Measurements from ENCODE around the gene CCT8. TPM values are rescaled to one million over a fixed set of nuclear protein-coding genes. Genes with fewer than 3 reads are reported as not detected.
"Not testable (repeated sequence)": the region's sequence is repeated elsewhere in the genome, so short reads cannot be mapped to it uniquely, and the experiment has no call there.

CCT8 gene
- total RNA-seq, 1 donor from 2014 or later, result 176 TPM

DNA sequence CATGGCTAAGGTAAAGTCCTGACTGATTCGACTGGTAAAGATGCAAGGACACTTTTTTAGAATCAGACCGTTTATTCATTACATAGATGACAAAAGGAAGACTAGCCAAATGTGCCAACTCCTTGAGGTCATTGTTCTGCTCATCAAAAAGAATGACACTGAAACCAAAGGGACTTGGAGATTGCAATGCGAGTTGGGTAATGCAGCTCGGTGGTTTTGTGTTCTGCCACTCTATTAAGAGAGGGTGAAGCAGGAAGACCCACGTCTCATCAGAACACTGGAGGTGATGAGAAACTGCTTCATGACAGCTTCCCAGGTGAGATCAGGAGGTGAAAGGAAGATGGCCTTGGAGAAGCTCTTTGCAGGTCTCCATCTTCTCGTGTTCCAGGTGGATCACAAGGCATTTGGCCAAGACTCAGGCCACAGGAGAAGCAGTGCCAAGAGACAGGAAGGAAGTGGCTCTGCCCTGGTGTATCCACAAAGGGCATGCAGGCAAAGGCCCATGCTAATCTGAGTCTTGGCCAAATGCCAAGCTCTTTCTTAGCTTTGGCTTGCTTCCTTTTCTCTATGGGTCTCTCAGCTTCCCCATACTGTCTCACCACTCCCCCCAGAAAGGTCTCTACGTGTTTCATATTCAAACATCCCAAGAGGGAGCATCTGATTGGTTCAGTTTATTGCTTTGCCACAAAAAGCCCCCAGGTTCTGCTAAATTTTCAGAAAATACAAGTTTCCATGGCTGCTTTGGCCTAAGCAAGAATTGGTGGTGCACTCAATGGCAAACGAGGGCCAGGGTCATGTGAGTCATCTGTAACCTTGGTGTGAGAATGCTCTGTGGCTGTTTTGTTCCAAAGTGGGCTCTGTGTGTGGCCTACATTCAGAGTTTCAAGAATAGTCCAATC is 5.7 kb upstream of the CCT8 start:
- Histone ChIP-seq H3K27me3 (ENCODE audit: control insufficient read depth in 3 of 3, insufficient read depth in 3 of 3, low read length in 3 of 3) (no peaks in the 10 kb centered on the region), H3K9ac (ENCODE audit: low read depth in 1 of 3, low read length in 3 of 3) (no peak overlapping the region), H3K4me3 (ENCODE audit: low read length in 3 of 3) (no peak overlapping the region), H3K9me3 (ENCODE audit: control insufficient read depth in 3 of 3, low read length in 3 of 3) (no peaks in the 10 kb centered on the region), H3K36me3 (ENCODE audit: control insufficient read depth in 3 of 3, insufficient read depth in 3 of 3, low read length in 3 of 3) (no peaks in the 10 kb centered on the region), H3K27ac (ENCODE audit: low read depth, low read length) (no peak overlapping the region), H3K4me1 (ENCODE audit: control insufficient read depth in 3 of 3, insufficient read depth in 3 of 3, low read length in 3 of 3) (peaks cover 0 to 3% (median 3%) of the 10 kb centered on the region in 3 donors)

DNA sequence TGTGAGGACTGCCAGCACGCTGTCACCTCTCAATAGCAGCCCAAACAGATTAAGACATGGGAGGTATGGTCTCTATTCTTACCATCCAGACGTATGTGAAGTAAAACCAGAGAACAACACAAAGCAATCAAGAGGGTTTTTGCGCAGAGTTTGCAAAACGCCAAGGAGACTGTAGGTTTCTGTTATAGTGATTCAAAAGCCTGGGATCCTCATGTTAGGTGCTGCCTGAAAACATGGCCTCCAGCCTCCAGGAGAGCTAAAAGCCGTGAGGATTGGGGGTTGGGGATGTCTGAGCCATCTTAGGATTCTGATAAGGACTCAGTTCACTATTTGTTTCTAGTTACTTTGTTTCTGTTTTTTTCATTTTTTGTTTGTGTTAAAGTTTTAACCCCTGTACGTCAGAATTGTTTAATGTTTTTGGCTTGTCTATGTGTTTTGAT is 4.2 kb upstream of the CCT8 start:
- Histone ChIP-seq H3K9ac (ENCODE audit: low read depth in 1 of 3, low read length in 3 of 3) (peak overlapping the region; percentile 25 to 79 (median 71)), H3K4me1 (ENCODE audit: control insufficient read depth in 3 of 3, insufficient read depth in 3 of 3, low read length in 3 of 3) (peaks cover 0 to 9% (median 5%) of the 10 kb centered on the region in 3 donors), H3K4me3 (ENCODE audit: low read length in 3 of 3) (peak overlapping the region; percentile 54 to 68 (median 57)), H3K36me3 (ENCODE audit: control insufficient read depth in 3 of 3, insufficient read depth in 3 of 3, low read length in 3 of 3) (peaks cover 0 to 3% (median 0%) of the 10 kb centered on the region in 3 donors), H3K9me3 (ENCODE audit: control insufficient read depth in 3 of 3, low read length in 3 of 3) (no peaks in the 10 kb centered on the region), H3K27ac (ENCODE audit: low read depth, low read length) (peak overlapping the region; percentile 65), H3K27me3 (ENCODE audit: control insufficient read depth in 3 of 3, insufficient read depth in 3 of 3, low read length in 3 of 3) (no peaks in the 10 kb centered on the region)

GRCh38 chr21:29076731-29077640 is 3.5 kb upstream of the CCT8 start:
- H3K9me3 ChIP-seq (ENCODE audit: control insufficient read depth in 3 of 3, low read length in 3 of 3); H3K27me3 ChIP-seq (ENCODE audit: control insufficient read depth in 3 of 3, insufficient read depth in 3 of 3, low read length in 3 of 3); H3K36me3 ChIP-seq (ENCODE audit: control insufficient read depth in 3 of 3, insufficient read depth in 3 of 3, low read length in 3 of 3): not testable (repeated sequence)
- Histone ChIP-seq H3K9ac (ENCODE audit: low read depth in 1 of 3, low read length in 3 of 3) (peak overlapping the region; percentile 25 to 79 (median 71)), H3K4me1 (ENCODE audit: control insufficient read depth in 3 of 3, insufficient read depth in 3 of 3, low read length in 3 of 3) (peaks cover 5 to 15% (median 11%) of the 10 kb centered on the region in 3 donors), H3K4me3 (ENCODE audit: low read length in 3 of 3) (peak overlapping the region; percentile 57 to 68 (median 64)), H3K27ac (ENCODE audit: low read depth, low read length) (peak overlapping the region; percentile 65)

GRCh38 chr21:29075706-29076466 is 2.4 kb upstream of the CCT8 start:
- H3K36me3 ChIP-seq (ENCODE audit: control insufficient read depth in 3 of 3, insufficient read depth in 3 of 3, low read length in 3 of 3), result peaks cover 0 to 3% (median 0%) of the 10 kb centered on the region in 3 donors
- H3K9me3 ChIP-seq (ENCODE audit: control insufficient read depth in 3 of 3, low read length in 3 of 3), result no peaks in the 10 kb centered on the region
- H3K27me3 ChIP-seq (ENCODE audit: control insufficient read depth in 3 of 3, insufficient read depth in 3 of 3, low read length in 3 of 3), result no peaks in the 10 kb centered on the region
- peaks cover 15 to 22% (median 21%) of the 10 kb centered on the region in 3 donors for H3K4me1 ChIP-seq (ENCODE audit: control insufficient read depth in 3 of 3, insufficient read depth in 3 of 3, low read length in 3 of 3)
- no peak overlapping the region for H3K27ac ChIP-seq (ENCODE audit: low read depth, low read length)
- H3K4me3 ChIP-seq (ENCODE audit: low read length in 3 of 3), result no peak overlapping the region
- no peak overlapping the region for H3K9ac ChIP-seq (ENCODE audit: low read depth in 1 of 3, low read length in 3 of 3)

DNA sequence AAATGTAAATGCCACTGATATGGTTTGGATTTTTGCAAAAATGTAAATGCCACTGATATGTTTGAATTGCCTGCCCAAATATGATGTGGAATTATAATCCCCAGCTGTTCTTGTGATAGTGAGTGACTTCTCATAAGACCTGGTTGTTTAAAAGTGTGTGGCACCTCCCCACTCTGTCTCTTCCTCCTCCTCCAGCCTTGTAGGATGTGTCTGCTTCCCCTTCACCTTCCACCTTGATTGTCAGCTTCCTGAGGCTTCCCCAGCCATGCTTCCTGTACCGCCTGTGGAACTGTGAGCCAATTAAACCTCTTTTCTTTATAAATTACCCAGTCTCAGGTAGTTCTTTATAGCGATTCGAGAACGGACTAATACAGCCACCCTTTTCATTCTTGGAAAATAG is 1.3 kb upstream of the CCT8 start:
- no peak overlapping the region for H3K9ac ChIP-seq (ENCODE audit: low read depth in 1 of 3, low read length in 3 of 3)
- no peak overlapping the region for H3K27ac ChIP-seq (ENCODE audit: low read depth, low read length)
- H3K4me1 ChIP-seq (ENCODE audit: control insufficient read depth in 3 of 3, insufficient read depth in 3 of 3, low read length in 3 of 3), result peaks cover 15 to 21% (median 21%) of the 10 kb centered on the region in 3 donors
- H3K27me3 ChIP-seq (ENCODE audit: control insufficient read depth in 3 of 3, insufficient read depth in 3 of 3, low read length in 3 of 3), result no peaks in the 10 kb centered on the region
- H3K36me3 ChIP-seq (ENCODE audit: control insufficient read depth in 3 of 3, insufficient read depth in 3 of 3, low read length in 3 of 3), result peaks cover 0 to 3% (median 0%) of the 10 kb centered on the region in 3 donors
- H3K9me3 ChIP-seq (ENCODE audit: control insufficient read depth in 3 of 3, low read length in 3 of 3), result no peaks in the 10 kb centered on the region
- no peak overlapping the region for H3K4me3 ChIP-seq (ENCODE audit: low read length in 3 of 3)

GRCh38 chr21:29074007-29074376 is 544 bp upstream of the CCT8 start:
- Histone ChIP-seq H3K27me3 (ENCODE audit: control insufficient read depth in 3 of 3, insufficient read depth in 3 of 3, low read length in 3 of 3) (no peaks in the 10 kb centered on the region), H3K4me1 (ENCODE audit: control insufficient read depth in 3 of 3, insufficient read depth in 3 of 3, low read length in 3 of 3) (peaks cover 15 to 21% (median 21%) of the 10 kb centered on the region in 3 donors), H3K27ac (ENCODE audit: low read depth, low read length) (peak overlapping the region; percentile 94), H3K36me3 (ENCODE audit: control insufficient read depth in 3 of 3, insufficient read depth in 3 of 3, low read length in 3 of 3) (peaks cover under 1 to 3% (median under 1%) of the 10 kb centered on the region in 3 donors), H3K4me3 (ENCODE audit: low read length in 3 of 3) (peak overlapping the region; percentile 86 to 98 (median 97)), H3K9ac (ENCODE audit: low read depth in 1 of 3, low read length in 3 of 3) (peak overlapping the region; percentile 90 to 98 (median 95)), H3K9me3 (ENCODE audit: control insufficient read depth in 3 of 3, low read length in 3 of 3) (no peaks in the 10 kb centered on the region)

GRCh38 chr21:29072873-29073221 is 601 bp downstream of the CCT8 start:
- Histone ChIP-seq H3K4me3 (ENCODE audit: low read length in 3 of 3) (peak overlapping the region; percentile 86 to 98 (median 97)), H3K9me3 (ENCODE audit: control insufficient read depth in 3 of 3, low read length in 3 of 3) (no peaks in the 10 kb centered on the region), H3K9ac (ENCODE audit: low read depth in 1 of 3, low read length in 3 of 3) (peak overlapping the region; percentile 87 to 97 (median 95)), H3K36me3 (ENCODE audit: control insufficient read depth in 3 of 3, insufficient read depth in 3 of 3, low read length in 3 of 3) (peaks cover 3 to 7% (median 7%) of the 10 kb centered on the region in 3 donors), H3K4me1 (ENCODE audit: control insufficient read depth in 3 of 3, insufficient read depth in 3 of 3, low read length in 3 of 3) (peaks cover 15 to 21% (median 18%) of the 10 kb centered on the region in 3 donors), H3K27me3 (ENCODE audit: control insufficient read depth in 3 of 3, insufficient read depth in 3 of 3, low read length in 3 of 3) (no peaks in the 10 kb centered on the region), H3K27ac (ENCODE audit: low read depth, low read length) (peak overlapping the region; percentile 94)

GRCh38 chr21:29064850-29065481 is 8.5 kb downstream of the CCT8 start:
- Histone ChIP-seq H3K36me3 (ENCODE audit: control insufficient read depth in 3 of 3, insufficient read depth in 3 of 3, low read length in 3 of 3) (peaks cover 33 to 72% (median 61%) of the 10 kb centered on the region in 3 donors), H3K9ac (ENCODE audit: low read depth in 1 of 3, low read length in 3 of 3) (peak overlapping the region in 2 of 3 donors; percentile 34 to 49), H3K27me3 (ENCODE audit: control insufficient read depth in 3 of 3, insufficient read depth in 3 of 3, low read length in 3 of 3) (no peaks in the 10 kb centered on the region)

GRCh38 chr21:29056538-29057050 is 16.9 kb downstream of the CCT8 start:
- peaks cover 23 to 77% (median 70%) of the 10 kb centered on the region in 3 donors for H3K36me3 ChIP-seq (ENCODE audit: control insufficient read depth in 3 of 3, insufficient read depth in 3 of 3, low read length in 3 of 3)
- no peak overlapping the region for H3K9ac ChIP-seq (ENCODE audit: low read depth in 1 of 3, low read length in 3 of 3)
- no peaks in the 10 kb centered on the region for H3K27me3 ChIP-seq (ENCODE audit: control insufficient read depth in 3 of 3, insufficient read depth in 3 of 3, low read length in 3 of 3)
- no peak overlapping the region for H3K4me3 ChIP-seq (ENCODE audit: low read length in 3 of 3)
- H3K4me1 ChIP-seq (ENCODE audit: control insufficient read depth in 3 of 3, insufficient read depth in 3 of 3, low read length in 3 of 3), result peaks cover 0 to 15% (median 6%) of the 10 kb centered on the region in 3 donors
- H3K27ac ChIP-seq (ENCODE audit: low read depth, low read length), result peak overlapping the region; percentile 29
- H3K9me3 ChIP-seq (ENCODE audit: control insufficient read depth in 3 of 3, low read length in 3 of 3), result no peaks in the 10 kb centered on the region

More at GRCh38 chr21:29064850-29065481, 8.5 kb downstream of the CCT8 start:
- Histone ChIP-seq H3K4me1 (ENCODE audit: control insufficient read depth in 3 of 3, insufficient read depth in 3 of 3, low read length in 3 of 3) (peaks cover 4 to 7% (median 5%) of the 10 kb centered on the region in 3 donors), H3K27ac (ENCODE audit: low read depth, low read length) (peak overlapping the region; percentile 50), H3K9me3 (ENCODE audit: control insufficient read depth in 3 of 3, low read length in 3 of 3) (no peaks in the 10 kb centered on the region), H3K4me3 (ENCODE audit: low read length in 3 of 3) (no peak overlapping the region)
